ENCODE measurements around the gene KRTAP5-1. TPM values are rescaled to one million over a fixed set of nuclear protein-coding genes. Genes with fewer than 3 reads are reported as not detected.

The KRTAP5-1 gene
- polyA plus RNA-seq, 1 donor = 3.0 TPM

DNA sequence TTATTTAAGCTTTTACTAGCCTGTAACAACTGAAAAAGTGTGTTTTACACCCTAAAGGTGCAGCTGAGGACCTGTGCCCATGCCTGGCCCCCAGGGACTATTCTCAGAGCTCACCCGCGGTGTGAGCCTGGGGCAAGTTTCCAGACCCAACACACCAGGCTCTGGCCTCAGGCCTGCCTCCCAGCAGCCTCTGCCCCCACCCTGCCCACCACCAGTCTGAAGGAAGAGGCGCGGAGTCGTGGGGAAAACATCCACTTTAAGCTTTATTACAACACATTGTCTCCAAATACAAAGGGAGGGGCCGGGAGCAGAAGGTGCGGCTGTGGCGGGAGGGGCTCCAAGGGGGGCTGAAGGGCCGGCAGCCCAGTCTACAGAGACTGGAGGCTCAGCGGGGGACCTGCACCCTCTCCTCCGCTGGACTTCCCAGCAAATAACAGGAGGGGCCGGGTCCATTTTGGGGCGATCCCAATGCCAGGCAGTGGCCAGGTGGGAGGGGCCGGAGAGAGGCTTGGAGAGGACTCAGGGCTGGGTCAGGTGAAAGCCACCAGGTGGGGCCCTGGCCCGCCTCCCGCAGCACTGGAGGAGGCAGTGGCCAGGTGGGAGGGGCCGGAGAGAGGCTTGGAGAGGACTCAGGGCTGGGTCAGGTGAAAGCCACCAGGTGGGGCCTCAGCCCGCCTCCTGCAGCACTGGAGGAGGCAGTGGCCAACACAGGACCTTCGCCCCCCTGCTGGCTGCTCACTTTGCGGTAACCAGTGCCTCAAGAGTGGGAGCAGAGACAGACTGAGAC, 31.1 kb downstream of the KRTAP5-1 start:
- Histone ChIP-seq H3K27ac (ENCODE audit: low read length) (no peak overlapping the region), H3K27me3 (ENCODE audit: control insufficient read depth, insufficient read depth, low read length) (peaks cover 3% of the 10 kb centered on the region)
- WGBS (ENCODE audit: insufficient coverage, low lambda C conversion rate) = no CpG with 5 or more reads among the region's 20 CpGs

DNA sequence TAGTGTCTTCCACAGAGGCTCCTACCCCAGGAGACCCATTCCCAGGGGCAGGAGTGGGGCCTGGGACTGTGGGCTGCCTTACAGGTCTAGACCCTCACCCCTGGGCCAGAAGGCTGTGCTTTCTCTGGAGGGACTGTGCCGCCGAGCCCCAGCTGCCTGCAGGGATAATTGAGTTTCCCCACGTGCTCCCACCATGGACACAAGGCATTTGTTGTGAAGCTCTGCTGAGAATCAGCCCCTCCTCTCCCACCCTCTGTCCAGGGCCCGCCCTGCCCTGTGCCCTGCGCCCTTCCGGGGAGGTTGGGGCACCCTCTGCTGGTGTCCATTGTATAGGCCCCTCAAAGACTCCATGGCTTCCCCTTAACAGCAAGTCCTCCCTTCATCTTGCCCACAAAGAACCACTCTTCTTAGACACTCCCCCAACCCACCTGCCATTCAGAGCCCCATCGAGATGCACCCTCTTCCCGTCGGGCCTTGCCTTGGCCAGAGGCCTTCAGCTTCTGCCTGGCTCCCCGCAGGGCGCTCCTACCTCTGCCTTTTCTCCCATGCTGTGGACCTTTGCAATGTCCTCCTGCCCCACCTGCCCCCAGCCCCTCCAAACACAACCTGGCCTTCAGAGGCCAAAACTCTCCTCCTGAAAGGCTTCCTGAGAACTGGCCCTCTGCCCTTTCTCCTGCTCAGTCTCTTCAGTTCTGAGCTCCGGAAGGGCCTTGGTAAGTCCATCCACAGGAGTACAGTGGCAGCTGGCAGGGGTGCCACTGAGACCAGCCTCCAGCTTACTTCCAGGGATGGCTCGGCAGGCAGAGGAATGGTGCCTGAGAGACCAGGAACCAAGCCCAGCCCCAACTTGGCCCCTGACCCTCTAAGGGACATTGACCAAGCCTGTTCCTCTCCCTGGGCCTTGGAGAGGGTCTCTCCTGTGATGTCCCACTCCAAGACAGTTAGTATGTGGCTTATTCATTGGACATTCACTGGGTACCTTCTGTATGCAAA, 35.4 kb downstream of the KRTAP5-1 start:
- Histone ChIP-seq H3K9me3 (ENCODE audit: control insufficient read depth, low read depth, low read length) (no peaks in the 10 kb centered on the region), H3K27me3 (ENCODE audit: control insufficient read depth, insufficient read depth, low read length) (peaks cover 21% of the 10 kb centered on the region), H3K4me1 (ENCODE audit: control insufficient read depth, insufficient read depth, low read length) (peaks cover 28% of the 10 kb centered on the region), H3K36me3 (ENCODE audit: control insufficient read depth, insufficient read depth, low read length) (no peaks in the 10 kb centered on the region), H3K4me3 (ENCODE audit: low read length) (no peak overlapping the region), H3K27ac (ENCODE audit: low read length) (no peak overlapping the region)
- WGBS (ENCODE audit: insufficient coverage, low lambda C conversion rate) = no CpG with 5 or more reads among the region's 13 CpGs
- no peak for DNase-seq

More for the DNA sequence above, 31.1 kb downstream of the KRTAP5-1 start:
- peak; percentile 80 to 81 for DNase-seq
- H3K9me3 ChIP-seq (ENCODE audit: control insufficient read depth, low read depth, low read length) = peaks cover 3% of the 10 kb centered on the region
- peaks cover 22% of the 10 kb centered on the region for H3K36me3 ChIP-seq (ENCODE audit: control insufficient read depth, insufficient read depth, low read length)
- H3K4me3 ChIP-seq (ENCODE audit: low read length) = no peak overlapping the region
- H3K4me1 ChIP-seq (ENCODE audit: control insufficient read depth, insufficient read depth, low read length) = peaks cover 36% of the 10 kb centered on the region

DNA sequence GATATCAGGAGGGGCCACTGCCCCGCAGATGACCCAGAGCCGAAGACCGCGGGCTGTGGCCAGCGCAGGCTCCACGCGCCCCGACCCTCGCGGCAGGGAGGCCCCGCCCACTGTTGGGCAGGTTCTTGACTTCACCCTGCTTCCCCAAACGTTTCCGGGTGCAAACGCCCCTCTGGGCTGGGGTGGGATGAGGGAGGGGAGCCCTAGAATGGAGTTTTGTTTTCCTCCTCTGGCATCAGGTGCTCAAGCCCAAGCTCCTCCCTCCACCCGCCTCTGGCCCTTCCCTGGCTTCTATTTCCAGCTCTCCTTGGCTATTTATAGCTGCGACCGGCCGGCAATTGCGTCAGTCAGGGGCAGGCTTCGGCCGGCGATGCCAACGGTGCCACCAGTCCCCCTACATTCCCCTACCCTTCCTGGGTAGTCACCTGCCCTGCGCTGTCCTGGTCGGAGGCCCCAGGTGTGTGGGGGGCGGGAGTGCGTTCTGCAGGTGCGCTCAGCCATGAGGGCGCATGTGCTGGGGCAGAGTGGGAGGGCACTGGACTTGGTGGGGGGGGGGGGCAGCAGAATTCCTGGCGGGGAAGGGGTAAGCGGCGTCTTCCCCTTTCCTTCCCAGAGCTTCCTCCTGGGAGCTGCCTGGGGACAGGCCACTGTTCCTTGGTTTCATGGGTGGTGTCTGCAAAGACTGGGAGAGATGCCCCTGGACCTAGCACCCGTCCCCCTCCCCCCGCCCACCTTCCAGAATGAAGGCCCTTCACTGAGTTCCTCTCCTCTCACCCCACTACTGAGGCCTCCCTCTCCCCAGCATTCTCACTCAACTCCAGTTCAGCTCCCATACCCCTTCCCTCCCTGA, 36.6 kb downstream of the KRTAP5-1 start:
- Histone ChIP-seq H3K27me3 (ENCODE audit: control insufficient read depth, insufficient read depth, low read length) (peaks cover 21% of the 10 kb centered on the region), H3K36me3 (ENCODE audit: control insufficient read depth, insufficient read depth, low read length) (no peaks in the 10 kb centered on the region), H3K27ac (ENCODE audit: low read length) (no peak overlapping the region), H3K4me1 (ENCODE audit: control insufficient read depth, insufficient read depth, low read length) (peaks cover 19% of the 10 kb centered on the region), H3K9me3 (ENCODE audit: control insufficient read depth, low read depth, low read length) (no peaks in the 10 kb centered on the region), H3K4me3 (ENCODE audit: low read length) (peak overlapping the region; percentile 36)
- no CpG with 5 or more reads among the region's 34 CpGs for WGBS (ENCODE audit: insufficient coverage, low lambda C conversion rate)
- DNase-seq = peak; percentile 71 to 84

DNA sequence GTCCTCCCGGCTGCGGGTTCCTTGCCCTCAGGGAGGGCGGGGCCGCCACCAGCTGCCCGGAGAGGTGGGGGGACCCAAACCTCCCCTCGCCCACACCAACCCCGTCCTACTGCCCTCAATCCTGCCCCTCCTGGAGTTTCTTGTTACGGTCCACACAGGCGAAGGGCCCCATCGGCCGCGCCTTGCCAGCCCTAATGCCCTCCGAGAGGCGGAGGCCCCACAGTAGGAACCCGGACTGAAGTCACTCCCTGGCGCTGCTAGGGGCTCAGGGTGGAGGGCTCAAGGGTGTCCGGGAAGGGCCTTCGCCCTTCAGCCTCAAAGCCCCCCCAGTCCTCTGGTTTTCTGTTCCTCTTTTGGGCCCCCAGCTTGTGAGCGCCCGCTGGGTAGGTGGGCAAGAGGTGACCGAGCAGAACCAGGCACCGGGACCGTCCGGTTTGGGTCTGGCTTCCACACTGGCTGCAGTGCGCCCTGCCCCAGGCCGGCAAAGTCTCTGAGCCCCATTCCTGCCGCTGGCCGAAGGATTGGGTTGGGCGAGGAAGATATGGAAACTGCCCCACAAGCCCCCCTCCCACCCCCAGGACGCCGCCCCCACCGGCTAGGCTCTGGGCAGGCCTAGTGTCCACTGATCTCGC, 37.5 kb downstream of the KRTAP5-1 start:
- H3K27ac ChIP-seq (ENCODE audit: low read length) = peak overlapping the region; percentile 42
- peak overlapping the region; percentile 37 for H3K4me3 ChIP-seq (ENCODE audit: low read length)
- WGBS (ENCODE audit: insufficient coverage, low lambda C conversion rate) = no CpG with 5 or more reads among the region's 33 CpGs
- H3K9me3 ChIP-seq (ENCODE audit: control insufficient read depth, low read depth, low read length) = no peaks in the 10 kb centered on the region
- H3K27me3 ChIP-seq (ENCODE audit: control insufficient read depth, insufficient read depth, low read length) = peaks cover 21% of the 10 kb centered on the region
- H3K4me1 ChIP-seq (ENCODE audit: control insufficient read depth, insufficient read depth, low read length) = peaks cover 19% of the 10 kb centered on the region
- DNase-seq = no peak
- no peaks in the 10 kb centered on the region for H3K36me3 ChIP-seq (ENCODE audit: control insufficient read depth, insufficient read depth, low read length)

DNA sequence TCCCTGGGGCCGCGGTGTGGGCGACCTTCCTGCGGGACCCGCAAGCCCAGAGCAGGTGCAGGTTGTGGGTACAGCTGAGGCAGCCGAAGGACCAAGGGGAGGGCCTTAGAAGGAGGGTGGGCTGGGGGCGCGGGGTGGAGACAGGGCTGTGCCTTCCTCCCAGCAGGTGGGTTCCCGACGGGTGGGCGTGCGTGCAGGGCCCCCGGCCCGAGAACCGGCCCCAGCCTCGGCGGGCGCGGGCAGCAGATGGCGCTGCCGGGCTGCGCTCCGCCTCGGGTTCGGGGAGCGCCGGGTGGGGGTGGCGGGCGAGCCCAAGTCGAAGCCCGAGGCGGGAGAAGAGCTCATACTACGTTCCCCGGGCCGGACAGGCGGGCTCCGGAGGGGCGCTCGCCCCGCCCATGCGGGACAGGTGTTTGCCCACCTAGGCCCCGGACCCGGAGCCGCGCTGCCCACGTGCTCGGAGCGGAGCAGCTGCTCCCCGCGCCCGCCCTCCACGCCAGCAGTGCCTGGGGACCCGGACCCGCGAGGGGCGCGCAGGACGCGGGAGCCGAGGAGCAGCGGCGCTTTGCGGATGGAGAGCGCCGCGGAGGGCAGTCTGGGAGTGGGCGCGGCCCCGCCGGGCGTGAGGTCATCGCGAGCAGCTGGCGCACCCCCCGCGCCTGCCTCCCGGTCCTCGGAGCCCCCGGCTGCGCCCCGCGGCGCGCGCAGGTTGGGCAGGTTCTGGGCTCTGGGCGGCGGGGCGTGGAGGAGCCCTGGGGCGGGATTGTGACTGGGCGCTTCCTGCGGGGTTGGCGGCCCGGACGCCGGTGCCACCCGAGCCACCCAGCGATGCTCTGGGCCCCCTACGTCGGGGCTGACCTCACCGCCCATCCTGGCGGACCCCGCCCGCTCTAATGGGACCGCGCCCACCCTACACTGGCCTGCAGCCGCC, 38.3 kb downstream of the KRTAP5-1 start:
- peak; percentile 69 to 75 for DNase-seq
- H3K27me3 ChIP-seq (ENCODE audit: control insufficient read depth, insufficient read depth, low read length) = peaks cover 21% of the 10 kb centered on the region
- WGBS (ENCODE audit: insufficient coverage, low lambda C conversion rate) = no CpG with 5 or more reads among the region's 106 CpGs

DNA sequence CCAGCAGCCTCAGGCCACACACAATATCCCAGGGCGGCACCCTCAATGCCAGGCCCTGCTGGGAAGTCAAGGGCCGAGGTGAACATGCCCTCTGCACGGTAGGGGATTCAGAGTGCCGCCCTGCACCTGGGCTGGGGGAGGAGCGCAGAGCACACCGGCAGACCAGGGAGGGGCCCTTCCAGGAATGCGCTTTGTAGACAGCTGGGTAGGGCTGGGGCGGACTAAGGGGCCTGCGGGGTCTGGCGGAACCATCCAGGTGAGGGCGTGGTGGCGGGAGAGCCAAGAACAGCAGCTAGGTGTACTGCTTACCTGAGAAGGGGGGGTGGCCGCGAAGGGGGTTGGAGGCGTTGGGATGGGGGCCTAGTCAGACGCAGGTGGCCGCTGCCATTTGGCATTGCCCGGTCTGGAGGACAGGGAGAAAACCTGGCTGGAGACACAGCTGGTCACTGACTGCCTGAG, 39.0 kb downstream of the KRTAP5-1 start:
- Histone ChIP-seq H3K27me3 (ENCODE audit: control insufficient read depth, insufficient read depth, low read length) (peaks cover 21% of the 10 kb centered on the region), H3K4me1 (ENCODE audit: control insufficient read depth, insufficient read depth, low read length) (peaks cover 28% of the 10 kb centered on the region), H3K36me3 (ENCODE audit: control insufficient read depth, insufficient read depth, low read length) (no peaks in the 10 kb centered on the region), H3K9me3 (ENCODE audit: control insufficient read depth, low read depth, low read length) (no peaks in the 10 kb centered on the region), H3K27ac (ENCODE audit: low read length) (peak overlapping the region; percentile 68), H3K4me3 (ENCODE audit: low read length) (peak overlapping the region; percentile 31)
- WGBS (ENCODE audit: insufficient coverage, low lambda C conversion rate) = no CpG with 5 or more reads among the region's 18 CpGs
- DNase-seq = peak; percentile 90 to 93

More for the DNA sequence above, 38.3 kb downstream of the KRTAP5-1 start:
- H3K27ac ChIP-seq (ENCODE audit: low read length) = peak overlapping the region; percentile 68
- H3K4me1 ChIP-seq (ENCODE audit: control insufficient read depth, insufficient read depth, low read length) = peaks cover 26% of the 10 kb centered on the region
- H3K36me3 ChIP-seq (ENCODE audit: control insufficient read depth, insufficient read depth, low read length) = no peaks in the 10 kb centered on the region
- H3K4me3 ChIP-seq (ENCODE audit: low read length) = peak overlapping the region; percentile 37
- H3K9me3 ChIP-seq (ENCODE audit: control insufficient read depth, low read depth, low read length) = no peaks in the 10 kb centered on the region

DNA sequence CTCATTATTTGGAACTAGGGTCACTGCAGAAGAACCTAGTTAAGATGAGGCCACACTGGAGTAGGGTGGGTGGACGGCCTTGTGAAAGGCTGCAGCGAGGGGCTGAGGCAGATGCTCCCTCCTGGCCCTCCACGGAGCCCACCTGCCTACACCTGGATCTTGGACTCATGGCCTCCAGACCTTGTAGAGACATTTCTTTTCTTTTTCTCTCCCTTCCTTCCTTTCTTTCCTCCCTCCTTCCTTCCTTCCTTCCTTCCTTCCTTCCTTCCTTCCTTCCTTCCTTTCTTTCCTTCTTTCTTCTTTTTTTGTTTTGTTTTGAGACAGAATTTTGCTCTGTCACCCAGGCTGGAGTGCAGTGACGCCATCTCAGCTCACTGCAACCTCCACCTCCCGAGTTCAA, 39.7 kb downstream of the KRTAP5-1 start:
- DNase-seq = no peak
- Histone ChIP-seq H3K9me3 (ENCODE audit: control insufficient read depth, low read depth, low read length) (no peaks in the 10 kb centered on the region), H3K4me3 (ENCODE audit: low read length) (no peak overlapping the region), H3K27me3 (ENCODE audit: control insufficient read depth, insufficient read depth, low read length) (peaks cover 21% of the 10 kb centered on the region), H3K4me1 (ENCODE audit: control insufficient read depth, insufficient read depth, low read length) (peaks cover 28% of the 10 kb centered on the region), H3K36me3 (ENCODE audit: control insufficient read depth, insufficient read depth, low read length) (no peaks in the 10 kb centered on the region), H3K27ac (ENCODE audit: low read length) (peak overlapping the region; percentile 68)
- WGBS (ENCODE audit: insufficient coverage, low lambda C conversion rate) = no CpG with 5 or more reads among the region's 5 CpGs

DNA sequence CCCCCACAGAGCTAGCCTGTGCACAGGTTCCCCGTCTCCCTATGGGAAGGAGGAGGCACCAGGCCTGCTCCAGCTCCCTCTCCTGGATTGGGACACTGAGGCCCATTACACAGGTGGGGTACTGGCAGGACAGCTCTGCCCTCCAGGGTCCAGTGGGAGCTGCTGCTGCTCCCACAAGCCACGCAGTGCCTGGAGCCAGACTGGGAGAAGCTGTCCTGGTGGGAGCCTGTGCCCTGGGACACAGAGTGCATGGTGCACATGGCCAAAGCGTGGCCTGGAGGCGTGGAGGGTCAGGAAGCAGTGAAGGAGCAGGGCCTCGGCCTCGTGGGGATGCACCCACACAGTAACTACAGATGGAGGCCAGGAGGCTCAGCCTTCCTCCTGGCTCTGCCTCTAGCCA, 40.5 kb downstream of the KRTAP5-1 start:
- no peak for DNase-seq
- H3K4me3 ChIP-seq (ENCODE audit: low read length) = no peak overlapping the region
- H3K36me3 ChIP-seq (ENCODE audit: control insufficient read depth, insufficient read depth, low read length) = no peaks in the 10 kb centered on the region
- H3K27me3 ChIP-seq (ENCODE audit: control insufficient read depth, insufficient read depth, low read length) = peaks cover 21% of the 10 kb centered on the region
- no peak overlapping the region for H3K27ac ChIP-seq (ENCODE audit: low read length)
- no peaks in the 10 kb centered on the region for H3K9me3 ChIP-seq (ENCODE audit: control insufficient read depth, low read depth, low read length)
- WGBS (ENCODE audit: insufficient coverage, low lambda C conversion rate) = no CpG with 5 or more reads among the region's 6 CpGs
- peaks cover 28% of the 10 kb centered on the region for H3K4me1 ChIP-seq (ENCODE audit: control insufficient read depth, insufficient read depth, low read length)
